ENCODE measurements around the gene GLRX.

Gene GLRX

GRCh38 chr5:95803271-95804148 is 19.0 kb downstream of the GLRX start:
- no peak for TF ChIP-seq MAX (IDR thresholded peaks at IDR 0.05)
- no peak for TF ChIP-seq RAD21 (IDR thresholded peaks at IDR 0.05; ENCODE audit: low read depth)
- TF ChIP-seq ZBTB7A (IDR thresholded peaks at IDR 0.05; ENCODE audit: low read depth), result no peak
- no peak for TF ChIP-seq USF1 (IDR thresholded peaks at IDR 0.05)
- TF ChIP-seq EGR1 (IDR thresholded peaks at IDR 0.05), result no peak
- no peak for TF ChIP-seq FOXM1 (IDR thresholded peaks at IDR 0.05; ENCODE audit: borderline replicate concordance, low read depth)
- TF ChIP-seq REST (IDR thresholded peaks at IDR 0.05; ENCODE audit: low read depth), result no peak

- TF ChIP-seq TAF1 (IDR thresholded peaks at IDR 0.05; ENCODE audit: low read depth), result no peak
- TF ChIP-seq REST (IDR thresholded peaks at IDR 0.05; ENCODE audit: low read depth), result no peak
- TF ChIP-seq FOXM1 (IDR thresholded peaks at IDR 0.05; ENCODE audit: borderline replicate concordance, low read depth), result no peak
- TF ChIP-seq TCF12 (IDR thresholded peaks at IDR 0.05; ENCODE audit: low read depth), result no peak
- no peak for TF ChIP-seq EGR1 (IDR thresholded peaks at IDR 0.05)
- TF ChIP-seq RAD21 (IDR thresholded peaks at IDR 0.05; ENCODE audit: low read depth), result no peak
- no peak for TF ChIP-seq CREB1 (IDR thresholded peaks at IDR 0.05; ENCODE audit: low read depth)
- TF ChIP-seq USF1 (IDR thresholded peaks at IDR 0.05), result no peak
- TF ChIP-seq CEBPB (IDR thresholded peaks at IDR 0.05), result no peak
- TF ChIP-seq TEAD4 (IDR thresholded peaks at IDR 0.05), result no peak
- TF ChIP-seq NFIC (IDR thresholded peaks at IDR 0.05), result no peak
These were observed 20.6 kb downstream of the GLRX start for GRCh38 chr5:95801961-95802360.

GRCh38 chr5:95801532-95801931 is 21.0 kb downstream of the GLRX start:
- no peak for TF ChIP-seq FOXM1 (IDR thresholded peaks at IDR 0.05; ENCODE audit: borderline replicate concordance, low read depth)
- TF ChIP-seq RAD21 (IDR thresholded peaks at IDR 0.05; ENCODE audit: low read depth), result no peak
- no peak for TF ChIP-seq YY1 (IDR thresholded peaks at IDR 0.05; ENCODE audit: low read depth)
- TF ChIP-seq USF1 (IDR thresholded peaks at IDR 0.05), result no peak
- no peak for TF ChIP-seq NFIC (IDR thresholded peaks at IDR 0.05)
- TF ChIP-seq TAF1 (IDR thresholded peaks at IDR 0.05; ENCODE audit: low read depth), result no peak
- TF ChIP-seq EGR1 (IDR thresholded peaks at IDR 0.05), result no peak
- TF ChIP-seq CEBPB (IDR thresholded peaks at IDR 0.05), result no peak
- TF ChIP-seq TEAD4 (IDR thresholded peaks at IDR 0.05), result no peak
- no peak for TF ChIP-seq EP300 (IDR thresholded peaks at IDR 0.05; ENCODE audit: borderline replicate concordance)
- TF ChIP-seq CREB1 (IDR thresholded peaks at IDR 0.05; ENCODE audit: low read depth), result no peak
- TF ChIP-seq TCF12 (IDR thresholded peaks at IDR 0.05; ENCODE audit: low read depth), result no peak
- TF ChIP-seq ZBTB7A (IDR thresholded peaks at IDR 0.05; ENCODE audit: low read depth), result no peak
- TF ChIP-seq MAX (IDR thresholded peaks at IDR 0.05), result no peak

- TF ChIP-seq MAX (IDR thresholded peaks at IDR 0.05) (no peak), CEBPB (IDR thresholded peaks at IDR 0.05) (no peak), NFIC (IDR thresholded peaks at IDR 0.05) (no peak), USF1 (IDR thresholded peaks at IDR 0.05) (no peak), REST (IDR thresholded peaks at IDR 0.05; ENCODE audit: low read depth) (no peak), CREB1 (IDR thresholded peaks at IDR 0.05; ENCODE audit: low read depth) (no peak), RAD21 (IDR thresholded peaks at IDR 0.05; ENCODE audit: low read depth) (no peak), TEAD4 (IDR thresholded peaks at IDR 0.05) (no peak), EP300 (IDR thresholded peaks at IDR 0.05; ENCODE audit: borderline replicate concordance) (no peak), TCF12 (IDR thresholded peaks at IDR 0.05; ENCODE audit: low read depth) (no peak), FOXM1 (IDR thresholded peaks at IDR 0.05; ENCODE audit: borderline replicate concordance, low read depth) (no peak), EGR1 (IDR thresholded peaks at IDR 0.05) (no peak), TAF1 (IDR thresholded peaks at IDR 0.05; ENCODE audit: low read depth) (no peak), YY1 (IDR thresholded peaks at IDR 0.05; ENCODE audit: low read depth) (no peak), ZBTB7A (IDR thresholded peaks at IDR 0.05; ENCODE audit: low read depth) (no peak)
These were observed 22.0 kb downstream of the GLRX start for GRCh38 chr5:95800553-95800952.
